NCI-H526 treated with DMSO at 0.1 percent for 48 hours (cell line): ENCODE measurements around the gene SF3B6.
"Not testable (repeated sequence)": the region's sequence is repeated elsewhere in the genome, so short reads cannot be mapped to it uniquely, and the experiment has no call there.

Source experiments
- DNase-seq: peaks from one replicate; lab custom pipeline; 2025; lab: John Stamatoyannopoulos, UW

Gene SF3B6

GRCh38 chr2:24093270-24093669 lies 17.1 kb upstream of the SF3B6 start:
- DNase-seq = not testable (repeated sequence)

- DNase-seq = no peak
These were observed 12.8 kb upstream of the SF3B6 start for GRCh38 chr2:24088821-24089359.

GRCh38 chr2:24087032-24087431 lies 10.9 kb upstream of the SF3B6 start:
- DNase-seq = no peak

- DNase-seq = no peak
These were observed 10.1 kb upstream of the SF3B6 start for GRCh38 chr2:24086241-24086640.

- no peak for DNase-seq
These were observed 9.0 kb upstream of the SF3B6 start for GRCh38 chr2:24085200-24085489.

GRCh38 chr2:24084386-24085199 lies 8.5 kb upstream of the SF3B6 start, which contains the start of gene TP53I3:
Gene TP53I3 (minus strand): TSS chr2:24084834. CDS start chr2:24084326, 508 bp downstream.
- peak; percentile 80 for DNase-seq

GRCh38 chr2:24083567-24084385 lies 7.7 kb upstream of the SF3B6 start:
- DNase-seq = peak; percentile 85

- no peak for DNase-seq
These were observed 6.9 kb upstream of the SF3B6 start for GRCh38 chr2:24082787-24083566.

- no peak for DNase-seq
These were observed 4.6 kb upstream of the SF3B6 start for GRCh38 chr2:24080701-24081100.

GRCh38 chr2:24077879-24078278 lies 1.8 kb upstream of the SF3B6 start:
- DNase-seq = no peak

- no peak for DNase-seq
These were observed 1.4 kb upstream of the SF3B6 start for GRCh38 chr2:24077535-24077877.

- DNase-seq = no peak
These were observed 866 bp upstream of the SF3B6 start for GRCh38 chr2:24076849-24077534.

- DNase-seq = no peak
These were observed 867 bp downstream of the SF3B6 start for GRCh38 chr2:24075259-24075658.

GRCh38 chr2:24073816-24074215 lies 2.3 kb downstream of the SF3B6 start:
- DNase-seq = no peak

- no peak for DNase-seq
These were observed 3.9 kb downstream of the SF3B6 start for GRCh38 chr2:24072259-24072658.

- no peak for DNase-seq
These were observed 10.8 kb downstream of the SF3B6 start for GRCh38 chr2:24065341-24065740.

GRCh38 chr2:24058564-24059271 lies 17.4 kb downstream of the SF3B6 start:
- DNase-seq = no peak

- DNase-seq = no peak
These were observed 20.4 kb downstream of the SF3B6 start for GRCh38 chr2:24055750-24056149.

- DNase-seq = no peak
These were observed 21.6 kb downstream of the SF3B6 start for GRCh38 chr2:24054366-24055010.

- DNase-seq = no peak
These were observed 23.2 kb downstream of the SF3B6 start for GRCh38 chr2:24052951-24053350.

- DNase-seq = no peak
These were observed 24.3 kb downstream of the SF3B6 start for GRCh38 chr2:24051833-24052232.
